Astrocyte of the spinal cord (primary cell): ENCODE data around the gene MARCHF7.
"Not testable (repeated sequence)": the region's sequence is repeated elsewhere in the genome, so short reads cannot be mapped to it uniquely, and the experiment has no call there.

Source experiments
- DNase-seq: peaks from one replicate; pipeline ENCODE4 v3.0.0; 2011; ENCODE audit warnings: low read depth, low spot score
- H3K4me3 ChIP-seq: 2 replicates; pipeline ENCODE4 v1.5.1; 2011; ENCODE audit warnings: low read depth, mild to moderate bottlenecking, low read length, moderate library complexity
- in situ Hi-C: cut with HindIII; loops from 2 replicates; pipeline ENCODE4 v1.10.0; 2017; ENCODE audit warnings: low sequenced_read_pairs
- TF ChIP-seq, protein P1 (sequence below): IDR thresholded peaks from 2 replicates; pipeline ENCODE4 v1.5.1; 2012; ENCODE audit warnings: low read depth, mild to moderate bottlenecking, low read length, inconsistent platforms

Gene MARCHF7, protein sequence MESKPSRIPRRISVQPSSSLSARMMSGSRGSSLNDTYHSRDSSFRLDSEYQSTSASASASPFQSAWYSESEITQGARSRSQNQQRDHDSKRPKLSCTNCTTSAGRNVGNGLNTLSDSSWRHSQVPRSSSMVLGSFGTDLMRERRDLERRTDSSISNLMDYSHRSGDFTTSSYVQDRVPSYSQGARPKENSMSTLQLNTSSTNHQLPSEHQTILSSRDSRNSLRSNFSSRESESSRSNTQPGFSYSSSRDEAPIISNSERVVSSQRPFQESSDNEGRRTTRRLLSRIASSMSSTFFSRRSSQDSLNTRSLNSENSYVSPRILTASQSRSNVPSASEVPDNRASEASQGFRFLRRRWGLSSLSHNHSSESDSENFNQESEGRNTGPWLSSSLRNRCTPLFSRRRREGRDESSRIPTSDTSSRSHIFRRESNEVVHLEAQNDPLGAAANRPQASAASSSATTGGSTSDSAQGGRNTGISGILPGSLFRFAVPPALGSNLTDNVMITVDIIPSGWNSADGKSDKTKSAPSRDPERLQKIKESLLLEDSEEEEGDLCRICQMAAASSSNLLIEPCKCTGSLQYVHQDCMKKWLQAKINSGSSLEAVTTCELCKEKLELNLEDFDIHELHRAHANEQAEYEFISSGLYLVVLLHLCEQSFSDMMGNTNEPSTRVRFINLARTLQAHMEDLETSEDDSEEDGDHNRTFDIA

DNA sequence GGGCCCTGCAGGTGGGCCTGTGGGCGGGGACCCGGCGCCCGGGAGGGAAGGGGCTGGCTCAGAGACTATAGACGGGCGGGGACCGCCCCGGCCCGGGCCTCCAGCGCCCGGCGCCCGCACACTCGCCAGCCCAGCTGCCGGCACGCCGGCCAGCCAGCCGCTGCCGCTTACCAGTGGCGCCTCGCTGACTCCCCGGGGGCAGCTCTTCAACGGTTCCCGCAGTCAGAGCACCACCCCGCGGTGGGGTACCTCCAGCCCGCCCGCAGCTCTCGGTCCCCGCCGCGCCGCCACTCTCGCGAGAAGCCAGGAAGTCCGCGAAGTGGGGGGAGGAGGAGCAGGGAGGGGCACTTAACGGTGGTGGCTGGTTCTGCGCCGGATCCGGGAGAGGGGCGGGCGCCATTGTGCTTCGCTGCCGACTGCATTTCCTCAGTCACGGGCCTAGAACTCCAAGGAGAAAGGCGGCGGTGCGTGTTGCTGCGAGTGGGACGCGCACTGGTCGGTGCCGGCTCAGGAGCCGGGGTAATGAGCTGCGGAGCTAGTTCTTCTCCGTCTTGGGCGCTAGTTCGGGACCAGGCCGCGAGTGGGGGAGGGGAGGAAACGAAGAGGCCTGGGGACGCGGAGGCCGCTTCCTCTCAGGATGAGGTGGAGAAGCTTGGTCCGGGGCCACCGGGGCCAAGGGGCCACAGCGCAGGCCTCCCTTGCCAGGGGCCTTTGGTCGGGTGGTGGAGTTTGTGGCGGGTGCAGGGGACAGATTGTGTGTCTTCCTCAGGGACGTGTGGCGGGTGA is at the start of gene MARCHF7:
Gene MARCHF7 (plus strand): TSS at position 364 of the 786 bp plus-strand sequence. CDS start 16,517 bp downstream, outside the sequence.
- TF ChIP-seq, protein P1, sequence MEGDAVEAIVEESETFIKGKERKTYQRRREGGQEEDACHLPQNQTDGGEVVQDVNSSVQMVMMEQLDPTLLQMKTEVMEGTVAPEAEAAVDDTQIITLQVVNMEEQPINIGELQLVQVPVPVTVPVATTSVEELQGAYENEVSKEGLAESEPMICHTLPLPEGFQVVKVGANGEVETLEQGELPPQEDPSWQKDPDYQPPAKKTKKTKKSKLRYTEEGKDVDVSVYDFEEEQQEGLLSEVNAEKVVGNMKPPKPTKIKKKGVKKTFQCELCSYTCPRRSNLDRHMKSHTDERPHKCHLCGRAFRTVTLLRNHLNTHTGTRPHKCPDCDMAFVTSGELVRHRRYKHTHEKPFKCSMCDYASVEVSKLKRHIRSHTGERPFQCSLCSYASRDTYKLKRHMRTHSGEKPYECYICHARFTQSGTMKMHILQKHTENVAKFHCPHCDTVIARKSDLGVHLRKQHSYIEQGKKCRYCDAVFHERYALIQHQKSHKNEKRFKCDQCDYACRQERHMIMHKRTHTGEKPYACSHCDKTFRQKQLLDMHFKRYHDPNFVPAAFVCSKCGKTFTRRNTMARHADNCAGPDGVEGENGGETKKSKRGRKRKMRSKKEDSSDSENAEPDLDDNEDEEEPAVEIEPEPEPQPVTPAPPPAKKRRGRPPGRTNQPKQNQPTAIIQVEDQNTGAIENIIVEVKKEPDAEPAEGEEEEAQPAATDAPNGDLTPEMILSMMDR, result peak; percentile 63
- H3K4me3 ChIP-seq, result peak within 1 kb of the TSS; percentile 99
- in situ Hi-C loops, result no loop called here
- DNase-seq, result peak; percentile 97

DNA sequence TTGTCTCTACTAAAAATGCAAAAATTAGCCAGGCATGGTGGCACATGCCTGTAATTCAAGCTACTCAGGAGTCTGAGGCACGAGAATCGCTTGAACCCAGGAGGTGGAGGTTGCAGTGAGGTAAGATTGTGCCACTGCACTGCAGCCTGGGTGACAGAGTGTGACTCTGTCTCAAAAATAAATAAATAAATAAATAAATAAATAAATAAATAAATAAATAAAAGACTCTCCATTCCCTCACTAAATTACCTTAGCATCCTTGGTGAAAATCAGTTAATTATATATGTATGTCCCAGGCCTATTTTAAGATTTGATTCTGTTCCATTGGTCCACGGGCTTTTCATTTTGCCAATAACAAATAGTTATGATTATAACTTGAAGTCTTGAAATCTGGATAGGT is 44.9 kb upstream of the MARCHF7 start:
- DNase-seq, in situ Hi-C loops, H3K4me3 ChIP-seq: not testable (repeated sequence)

DNA sequence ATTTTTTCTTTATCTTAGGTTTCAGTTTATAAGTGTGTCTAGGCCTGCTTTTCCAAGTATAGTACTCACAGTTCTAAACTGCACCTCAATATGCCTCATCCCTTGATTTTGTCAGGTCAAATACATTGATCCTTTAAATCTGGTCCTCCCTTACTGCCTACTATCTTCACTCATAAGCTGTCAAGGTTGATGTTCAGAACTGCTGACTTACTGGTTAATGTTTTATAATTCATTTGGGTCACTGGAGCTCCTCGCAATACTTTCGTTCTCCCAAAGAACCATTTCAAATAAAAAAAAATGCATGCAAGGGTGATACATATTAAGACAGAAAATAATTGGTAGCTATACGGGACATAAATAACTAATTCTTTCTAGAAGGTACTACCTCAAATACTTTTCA is 41.3 kb upstream of the MARCHF7 start:
- TF ChIP-seq, protein P1, result no peak
- H3K4me3 ChIP-seq, result no peak overlapping the region
- in situ Hi-C loops, result no loop called here
- no peak for DNase-seq

DNA sequence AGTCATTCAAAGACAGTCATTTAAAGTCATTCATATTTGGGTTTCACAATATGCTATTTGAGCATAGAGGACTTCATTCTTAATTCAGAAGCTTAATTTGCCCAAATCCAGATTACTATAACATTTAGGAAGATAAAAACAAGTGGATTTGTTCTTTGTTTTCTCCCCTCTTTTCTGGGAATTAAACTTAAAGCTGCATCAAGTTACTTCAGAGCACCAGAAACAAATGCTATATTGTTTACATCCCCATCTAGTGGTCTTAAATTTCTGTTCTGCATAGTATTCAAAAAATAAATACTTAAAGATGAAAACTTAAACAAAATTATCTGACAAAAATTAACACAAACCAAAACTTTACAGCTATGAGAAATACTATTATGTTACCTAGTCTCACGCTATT is 34.7 kb upstream of the MARCHF7 start:
- no peak overlapping the region for H3K4me3 ChIP-seq
- TF ChIP-seq, protein P1, result peak; percentile 31
- in situ Hi-C loops, result no loop called here
- DNase-seq, result peak; percentile 31

DNA sequence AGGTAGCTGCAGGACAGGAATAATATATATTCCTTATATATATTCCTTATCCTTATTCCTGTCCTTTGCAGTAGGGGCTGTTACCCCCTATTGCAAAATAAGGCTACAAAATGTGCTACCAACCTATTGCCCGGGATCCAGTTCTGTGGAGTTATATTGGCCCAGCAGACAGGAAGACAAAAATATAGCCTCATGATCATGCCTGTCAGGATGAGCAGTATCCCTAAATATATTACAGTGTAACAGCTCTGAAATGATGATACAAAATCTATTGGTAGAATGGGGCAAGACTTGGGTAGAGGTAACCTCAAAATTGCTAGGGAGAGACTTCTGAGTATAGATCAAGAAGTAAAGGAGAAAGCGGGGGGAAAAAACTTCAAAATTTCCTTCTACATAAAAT is 31.6 kb upstream of the MARCHF7 start:
- DNase-seq, result no peak
- in situ Hi-C loops, result no loop called here
- TF ChIP-seq, protein P1, result no peak
- no peak overlapping the region for H3K4me3 ChIP-seq

DNA sequence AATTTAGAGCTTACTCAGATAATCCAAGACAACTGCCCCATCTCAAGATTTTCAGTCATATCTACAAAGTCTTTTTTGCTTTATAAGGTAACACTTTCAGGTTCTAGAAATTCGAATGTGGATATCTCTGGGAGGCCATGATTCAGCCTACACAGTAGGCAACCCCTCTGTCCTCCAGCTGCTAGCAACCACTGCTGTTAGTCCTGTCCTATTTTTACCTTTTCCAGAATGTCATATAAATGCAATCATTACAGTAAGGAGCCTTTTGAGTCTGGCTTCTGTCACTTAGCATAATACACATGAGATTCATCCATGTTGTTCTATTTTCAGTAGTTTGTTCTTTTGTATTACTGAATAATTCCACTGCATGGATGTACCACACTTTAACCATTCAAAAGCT is 28.5 kb upstream of the MARCHF7 start:
- DNase-seq, result peak; percentile 17
- TF ChIP-seq, protein P1, result no peak
- no peak overlapping the region for H3K4me3 ChIP-seq
- in situ Hi-C loops, result no loop called here

DNA sequence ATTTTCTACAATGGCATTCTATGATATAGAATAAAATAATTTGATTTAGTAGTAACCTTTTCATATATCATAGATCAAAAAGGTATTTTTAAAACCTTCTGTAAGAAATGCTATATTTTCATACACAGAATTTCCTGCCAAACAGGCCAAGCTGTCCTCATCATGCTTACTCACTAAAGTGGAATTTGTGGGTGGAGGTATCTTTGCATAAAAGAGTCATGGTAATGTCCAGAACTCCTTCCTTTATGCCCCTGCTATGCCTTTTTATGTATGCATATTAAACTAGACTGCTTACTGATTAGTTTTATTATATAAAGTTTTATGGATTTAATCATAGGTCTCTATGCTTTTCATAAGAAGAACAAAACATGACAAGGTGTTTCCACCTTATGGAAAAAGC is 27.5 kb upstream of the MARCHF7 start:
- TF ChIP-seq, protein P1, result no peak
- in situ Hi-C loops, result no loop called here
- peak; percentile 67 for DNase-seq
- no peak overlapping the region for H3K4me3 ChIP-seq
